ENCODE results near the gene ANAPC5.
"Not testable (repeated sequence)": the region's sequence is repeated elsewhere in the genome, so short reads cannot be mapped to it uniquely, and the experiment has no call there.

ANAPC5 gene

DNA sequence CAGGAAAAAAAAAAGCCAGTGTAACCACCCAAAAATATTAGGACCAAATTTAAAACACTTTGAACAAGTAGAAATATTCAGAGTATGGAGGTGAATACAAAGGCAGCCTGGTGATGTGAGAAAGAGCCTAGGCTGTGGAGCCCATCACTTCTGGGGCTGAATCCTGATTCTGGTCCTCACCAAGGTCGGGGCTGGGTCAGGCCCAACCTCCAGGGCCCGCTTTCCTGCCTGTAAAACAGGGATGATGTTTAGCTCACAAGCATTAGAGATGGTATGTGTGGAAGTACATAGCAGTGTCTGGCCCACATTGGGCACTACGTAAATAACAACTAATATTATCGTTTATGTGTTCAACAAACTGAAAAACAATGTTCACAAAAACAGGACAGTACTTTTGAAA, 47.9 kb downstream of the ANAPC5 start:
- no peak for DNase-seq

DNA sequence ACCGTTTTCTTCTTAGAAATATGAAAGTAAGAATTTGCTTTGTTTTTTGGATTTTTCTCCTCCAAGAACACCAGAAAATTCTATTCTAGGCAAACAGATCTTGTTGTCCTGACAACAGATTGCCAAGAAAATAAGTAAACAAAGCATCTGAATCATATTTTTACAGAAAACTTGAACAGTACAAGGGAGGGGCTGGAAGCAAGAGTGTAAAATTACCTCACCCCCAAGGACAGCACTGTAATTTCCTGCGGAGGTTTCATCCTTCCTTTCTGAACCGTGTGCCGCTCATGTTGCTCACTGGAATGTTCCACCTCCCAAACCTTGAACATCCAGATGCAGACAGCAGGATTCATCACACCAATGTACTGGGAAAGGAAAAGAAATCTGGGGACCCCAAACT, 50.3 kb downstream of the ANAPC5 start:
- DNase-seq: no peak

DNA sequence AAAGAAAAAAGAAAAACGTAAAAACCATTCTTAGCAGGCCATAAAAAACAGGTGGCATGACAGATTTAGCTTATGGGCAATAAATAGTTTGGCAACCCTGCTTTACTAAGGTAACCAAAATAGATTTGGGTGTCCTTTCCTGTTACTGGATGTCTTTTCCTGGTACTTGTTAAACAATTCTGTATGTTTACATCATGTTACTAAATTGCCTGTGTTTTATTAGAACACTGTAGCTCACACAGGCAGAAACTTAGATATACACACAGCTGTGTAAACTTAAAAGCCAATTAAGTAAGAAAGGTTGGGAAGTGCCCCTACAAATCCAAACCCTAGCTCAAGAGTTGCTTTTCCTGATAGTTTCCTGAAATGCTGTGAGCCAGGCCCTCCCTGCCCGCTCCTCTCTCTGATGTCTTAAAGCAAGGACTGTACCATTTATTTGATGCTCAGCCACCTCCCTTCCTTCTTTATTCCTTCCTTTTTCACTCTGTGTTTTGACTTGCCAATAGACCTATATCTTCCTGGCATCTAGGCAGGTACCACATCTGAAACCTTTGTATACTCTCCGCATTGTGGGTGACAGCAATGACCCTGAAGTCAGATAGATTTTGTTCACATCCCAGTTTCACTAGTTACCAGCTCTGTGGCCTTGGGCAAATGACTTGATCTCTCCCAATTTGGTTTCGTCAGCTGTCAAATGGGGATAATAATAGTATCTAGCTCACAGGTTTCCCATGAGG, 52.0 kb downstream of the ANAPC5 start:
- DNase-seq: no peak

DNA sequence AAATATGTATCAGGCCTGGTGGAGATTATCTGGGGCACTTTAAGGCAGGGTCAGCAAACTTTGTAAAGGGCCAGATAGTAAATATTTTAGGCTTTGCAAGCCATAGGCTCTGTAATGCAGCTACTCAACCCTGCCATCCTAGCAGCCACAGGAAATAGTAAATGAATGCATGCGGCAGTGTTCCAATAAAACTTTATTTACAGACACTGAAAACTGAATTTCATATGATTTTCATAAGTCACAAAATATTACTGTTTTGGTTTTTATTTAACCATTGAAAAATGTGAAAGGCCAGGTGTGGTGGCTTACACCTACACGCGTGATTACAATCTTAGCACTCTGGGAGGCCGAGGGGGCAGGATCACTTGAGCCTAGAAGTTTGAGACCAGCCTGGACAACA, 52.5 kb downstream of the ANAPC5 start:
- DNase-seq: no peak

DNA sequence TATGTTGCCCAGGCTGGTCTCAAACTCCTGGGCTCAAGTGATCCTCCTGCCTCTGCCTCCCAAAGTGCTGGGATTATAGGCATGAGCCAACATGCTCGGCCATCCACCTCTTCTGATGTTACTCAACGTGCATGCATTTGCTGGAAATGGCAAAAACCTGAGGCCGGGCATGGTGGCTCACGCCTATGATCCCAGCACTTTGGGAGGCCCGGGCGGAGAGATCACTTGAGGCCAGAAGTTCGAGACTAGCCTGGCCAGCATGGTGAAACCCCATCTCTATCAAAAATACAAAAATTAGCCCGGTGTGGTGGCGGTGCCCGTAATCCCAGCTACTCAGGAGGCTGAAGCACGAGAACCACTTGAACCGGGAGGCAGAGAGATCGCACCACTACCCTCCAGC, 53.8 kb downstream of the ANAPC5 start:
- DNase-seq: not testable (repeated sequence)

DNA sequence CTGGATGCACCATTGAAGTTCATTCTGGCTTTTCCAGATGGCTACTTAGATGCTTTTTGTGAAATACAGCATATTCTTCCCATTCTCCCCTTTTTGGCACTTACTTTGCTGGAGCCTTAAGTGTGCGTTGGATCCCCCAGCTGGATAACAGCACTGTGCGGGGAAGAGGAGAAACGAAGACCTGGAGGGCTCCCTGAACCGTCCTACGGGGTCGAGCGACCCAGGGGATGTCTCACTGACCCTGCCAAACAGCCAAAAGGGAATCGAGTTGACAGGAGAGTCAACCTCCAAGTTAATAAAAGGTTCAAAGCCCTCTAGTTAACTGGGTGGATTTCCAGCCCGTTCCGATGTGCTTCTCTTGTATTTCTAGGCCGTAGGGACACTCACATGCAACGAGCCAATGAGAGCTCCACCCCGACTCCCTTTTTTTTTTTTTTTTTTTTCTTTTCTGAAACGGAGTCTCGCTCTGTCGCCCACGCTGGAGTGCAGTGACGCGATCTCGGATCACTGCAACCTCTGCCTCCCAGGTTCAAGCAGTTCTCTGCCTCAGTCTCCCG, 54.7 kb downstream of the ANAPC5 start:
- no peak for DNase-seq

DNA sequence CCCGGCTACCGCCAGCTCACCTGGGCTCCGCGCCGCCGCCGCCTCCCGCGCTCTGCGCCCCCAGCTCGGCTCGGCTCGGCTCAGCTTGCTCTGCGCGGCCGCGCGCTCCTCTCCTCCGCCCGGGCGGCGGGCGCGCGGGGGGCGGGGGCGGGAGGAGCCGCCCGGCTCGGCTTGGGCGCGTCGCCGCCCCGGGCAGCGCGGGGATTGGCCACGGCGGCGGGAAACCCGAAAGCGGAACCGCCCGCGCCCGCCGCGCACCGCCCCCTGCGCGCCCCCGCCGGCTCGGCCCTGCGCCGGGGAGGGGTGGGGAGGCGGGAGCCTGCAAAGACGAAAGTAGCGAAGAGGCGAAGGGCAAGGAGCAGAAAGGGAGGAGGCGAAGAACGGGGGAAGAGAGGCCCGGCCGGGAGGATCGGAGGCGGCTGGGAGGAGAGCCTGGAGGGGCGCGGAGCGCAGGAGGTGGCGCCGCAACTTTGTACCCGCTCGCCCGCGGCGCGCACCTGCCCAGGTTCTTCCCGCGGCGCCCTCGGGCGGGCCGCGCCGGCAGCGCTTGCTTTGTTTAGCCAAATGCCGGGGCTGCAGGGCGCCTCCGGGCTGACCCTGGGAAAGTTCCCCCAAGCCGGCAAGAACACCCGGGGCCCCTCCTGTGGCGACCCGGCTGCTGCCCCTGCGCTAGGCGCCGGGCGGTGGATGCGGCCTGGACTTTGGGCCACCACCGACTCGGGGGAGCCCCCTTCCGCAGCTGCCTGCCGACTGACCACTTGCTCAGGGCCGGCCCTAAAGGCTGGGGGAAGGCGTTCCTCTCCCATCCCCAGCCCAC, 55.4 kb downstream of the ANAPC5 start, which contains the start of gene CAMKK2:
Gene CAMKK2, minus strand, starts transcription at position 92 of the 817 bp plus-strand sequence. CDS start 22,183 bp downstream, outside the sequence.
- DNase-seq: no peak

DNA sequence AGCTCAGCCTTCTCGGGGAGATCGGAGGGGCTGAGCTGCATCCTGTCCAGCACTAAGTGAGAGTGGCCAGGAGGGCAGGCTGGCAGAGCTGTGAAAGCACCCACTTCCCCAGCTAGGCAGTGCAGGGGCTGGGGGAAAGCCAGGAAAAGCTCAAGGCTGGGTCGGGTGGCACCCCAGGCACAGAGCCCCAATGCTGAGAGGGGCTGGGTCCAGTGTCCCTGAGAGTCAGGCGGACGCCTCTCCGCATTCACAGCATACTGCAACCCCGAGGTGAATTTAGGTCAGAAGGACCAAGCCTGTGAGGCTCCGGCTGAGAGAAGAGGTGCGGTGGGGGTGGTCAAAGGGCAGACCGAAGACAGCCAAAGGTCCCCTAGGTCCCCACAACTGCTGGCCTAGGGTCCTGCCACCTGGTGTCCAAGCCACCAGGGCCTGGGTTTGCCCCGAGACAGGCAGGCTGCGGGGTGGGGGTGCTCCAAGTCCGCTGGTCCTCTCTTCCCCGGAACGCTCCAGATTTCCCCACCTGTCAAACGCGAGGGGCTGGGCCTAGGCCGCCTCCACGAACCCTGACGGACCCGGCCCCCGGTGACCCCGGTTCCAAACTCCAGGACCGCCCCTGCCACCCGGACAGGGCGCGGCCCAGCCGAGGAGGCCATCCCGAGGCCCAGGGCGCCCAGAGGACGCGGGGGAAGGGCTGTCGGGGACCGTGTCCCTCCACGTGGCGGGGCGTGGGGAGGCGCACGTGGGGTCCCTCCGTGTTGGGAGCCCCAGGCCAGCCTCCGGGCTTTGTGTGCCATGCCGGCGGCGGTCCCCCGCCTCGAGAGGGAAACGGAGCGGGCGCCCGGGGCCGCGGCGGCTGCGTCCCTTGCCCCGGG, 56.2 kb downstream of the ANAPC5 start:
- no peak for DNase-seq

DNA sequence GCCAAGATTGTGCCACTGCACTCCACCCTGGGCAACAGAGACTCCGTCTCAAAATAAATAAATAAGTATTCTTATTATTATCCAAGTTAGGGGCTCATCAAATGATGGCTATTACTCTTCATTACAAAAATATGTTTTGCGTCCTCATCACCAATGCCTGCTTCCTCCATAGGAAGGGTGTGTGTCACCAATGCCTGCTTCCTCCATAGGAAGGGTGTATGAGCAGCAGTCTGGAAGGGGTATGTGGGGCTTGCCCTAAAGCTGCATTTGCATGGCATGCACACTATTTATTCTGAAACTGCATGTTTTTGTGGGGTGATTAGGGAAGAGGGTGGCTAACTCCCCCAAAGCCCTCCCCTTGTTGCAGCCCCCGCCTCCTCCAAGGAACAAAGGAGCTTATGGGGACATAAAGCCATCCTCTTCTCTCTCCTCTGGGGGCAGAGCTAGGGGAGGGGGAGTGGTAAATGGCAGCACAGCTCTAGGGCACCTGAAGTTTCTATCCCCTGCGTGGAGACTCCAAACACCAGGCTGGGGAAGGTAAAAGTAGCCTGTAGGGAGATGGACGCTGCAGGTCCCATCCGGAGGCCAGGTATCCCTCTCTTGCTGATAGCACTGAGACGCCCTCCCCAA, 57.0 kb downstream of the ANAPC5 start:
- DNase-seq: no peak

DNA sequence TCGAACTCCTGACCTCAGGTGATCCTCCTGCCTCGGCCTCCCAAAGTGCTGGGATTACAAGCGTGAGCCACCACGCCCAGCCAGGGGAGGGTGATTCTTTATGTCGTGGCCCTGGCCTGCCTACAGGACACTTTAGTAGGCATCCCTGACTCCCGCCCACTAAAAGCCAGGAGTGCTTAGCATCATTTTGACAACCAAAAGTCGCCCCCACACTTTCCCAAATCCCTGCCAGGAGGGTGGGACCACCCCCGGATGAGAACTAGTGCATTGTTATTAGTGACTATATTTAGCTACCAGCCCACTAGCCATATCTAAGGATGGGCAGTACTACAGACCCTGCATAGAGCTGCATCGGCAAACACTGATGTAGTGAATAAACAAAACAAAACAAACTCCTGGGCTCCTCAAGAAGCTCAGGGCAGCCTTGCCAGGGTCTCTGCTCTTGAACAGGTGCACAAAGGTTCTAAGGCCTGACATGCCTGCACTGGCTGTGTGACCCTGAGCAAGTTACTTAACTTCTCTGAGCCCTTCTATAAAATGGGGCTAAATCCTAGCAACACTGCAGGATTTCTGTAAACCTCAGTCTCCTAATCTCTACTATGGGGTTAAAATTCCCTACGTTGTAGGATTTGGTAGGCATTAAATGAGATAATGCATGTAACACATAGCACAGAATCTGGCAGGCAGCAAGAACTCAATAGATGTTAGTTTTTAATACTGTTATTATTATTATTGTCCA, 57.9 kb downstream of the ANAPC5 start:
- no peak for DNase-seq

DNA sequence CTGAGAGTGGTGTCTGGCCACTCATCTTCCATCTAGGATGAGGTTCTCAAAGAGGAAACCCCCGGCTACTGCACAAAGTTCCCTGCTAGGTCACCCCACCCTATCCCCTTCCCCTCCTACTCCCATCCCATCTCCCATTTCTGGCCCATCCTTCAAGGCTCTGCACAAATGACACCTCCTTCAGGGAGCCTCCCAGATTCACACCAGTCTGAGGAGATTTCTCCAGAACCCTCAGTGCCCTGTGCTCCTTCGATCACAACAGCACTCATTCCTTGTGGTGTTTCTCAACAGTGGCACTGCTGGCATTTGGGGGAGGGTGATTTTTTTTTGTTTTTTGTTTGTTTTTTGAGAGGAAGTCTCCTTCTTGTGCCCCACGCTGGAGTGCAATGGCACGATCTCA, 58.6 kb downstream of the ANAPC5 start:
- DNase-seq: no peak

DNA sequence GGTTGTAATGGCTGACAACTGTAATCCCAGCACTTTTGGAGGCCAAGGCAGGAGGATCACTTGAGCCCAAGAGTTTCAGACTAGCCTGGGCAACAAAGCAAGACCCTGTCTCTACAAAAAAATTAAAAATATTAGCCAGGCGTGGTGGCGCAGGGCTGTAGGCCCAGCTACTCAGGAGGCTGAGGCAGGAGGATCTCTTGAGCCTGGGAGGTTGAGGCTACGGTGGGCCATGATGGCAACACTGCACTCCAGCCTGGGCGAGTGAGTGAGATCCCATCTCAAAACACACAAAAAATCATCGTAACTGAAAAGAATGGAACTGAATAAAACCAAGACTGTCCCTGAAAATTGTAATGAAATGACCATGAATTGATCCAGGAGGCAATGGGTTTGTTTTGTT, 61.8 kb downstream of the ANAPC5 start:
- DNase-seq: no peak

DNA sequence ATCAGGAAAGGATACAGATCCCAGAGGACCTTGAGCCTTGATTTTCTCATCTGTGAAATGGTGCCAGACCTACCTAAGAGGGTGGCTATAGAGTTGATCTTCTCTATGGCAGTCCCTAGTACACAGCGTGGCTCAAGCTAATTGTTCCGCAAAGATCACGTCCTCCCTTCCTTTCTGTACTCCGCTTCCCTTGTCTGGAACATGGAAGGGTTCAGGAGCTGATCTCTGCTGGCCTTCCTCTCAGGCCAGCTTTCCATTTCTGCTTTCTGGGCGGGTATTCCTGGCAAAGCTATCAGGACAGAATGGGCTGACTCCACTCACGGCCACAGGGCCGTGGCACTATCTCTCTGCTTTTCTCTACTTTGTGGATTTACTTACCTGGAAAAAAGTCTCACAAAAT, 62.2 kb downstream of the ANAPC5 start:
- no peak for DNase-seq

DNA sequence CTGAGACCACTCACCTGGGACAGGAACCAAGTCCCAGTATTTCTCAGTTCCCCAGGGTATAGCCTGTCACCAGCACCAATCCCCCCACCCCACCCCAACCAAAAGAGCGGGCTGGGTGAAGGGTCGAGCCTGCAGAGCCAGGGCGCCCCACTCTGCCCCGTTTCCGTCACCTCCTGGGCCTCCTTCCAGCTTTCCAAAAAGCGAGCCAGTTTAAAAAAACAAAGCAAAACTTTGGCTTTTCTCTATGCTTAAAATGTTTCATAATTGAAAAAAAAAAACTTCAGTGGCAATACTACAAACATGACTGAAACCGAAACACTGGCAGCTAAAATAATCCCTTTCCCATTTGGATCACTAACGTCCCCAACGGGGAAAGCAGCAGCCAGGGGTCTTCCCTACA, 63.2 kb downstream of the ANAPC5 start:
- DNase-seq: no peak

DNA sequence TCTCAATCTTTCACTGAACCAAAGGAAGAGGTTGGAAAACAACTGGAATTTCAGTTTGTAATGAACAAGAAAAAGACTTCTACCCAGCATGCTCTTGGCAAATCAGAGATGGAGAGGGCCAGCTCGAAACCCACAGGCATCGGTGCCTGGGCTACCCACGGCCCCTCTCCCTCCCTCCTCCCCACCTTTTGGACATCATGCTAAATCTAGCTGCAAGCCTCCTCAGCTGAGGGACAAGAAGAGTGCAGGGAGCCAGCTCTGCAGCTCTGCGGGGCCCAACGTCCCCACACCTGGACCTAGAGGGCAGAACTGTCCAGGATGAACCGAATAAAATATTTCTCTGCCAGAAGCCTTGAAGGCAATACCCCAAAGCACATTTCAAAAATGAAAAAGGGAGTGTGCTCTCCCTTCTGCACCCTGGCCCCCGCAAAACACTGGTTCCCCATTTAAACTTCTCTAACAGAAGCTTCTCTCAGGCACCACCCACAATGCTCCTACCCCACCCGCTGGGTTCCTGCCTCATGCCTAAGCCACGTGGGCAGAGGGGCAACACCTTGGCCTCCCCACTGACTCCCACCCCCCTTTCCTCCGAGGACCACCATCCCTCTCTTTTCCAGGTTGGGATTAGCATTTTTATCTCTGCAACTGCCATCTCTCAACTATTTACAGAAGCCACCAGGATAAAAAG, 63.9 kb downstream of the ANAPC5 start:
- no peak for DNase-seq

DNA sequence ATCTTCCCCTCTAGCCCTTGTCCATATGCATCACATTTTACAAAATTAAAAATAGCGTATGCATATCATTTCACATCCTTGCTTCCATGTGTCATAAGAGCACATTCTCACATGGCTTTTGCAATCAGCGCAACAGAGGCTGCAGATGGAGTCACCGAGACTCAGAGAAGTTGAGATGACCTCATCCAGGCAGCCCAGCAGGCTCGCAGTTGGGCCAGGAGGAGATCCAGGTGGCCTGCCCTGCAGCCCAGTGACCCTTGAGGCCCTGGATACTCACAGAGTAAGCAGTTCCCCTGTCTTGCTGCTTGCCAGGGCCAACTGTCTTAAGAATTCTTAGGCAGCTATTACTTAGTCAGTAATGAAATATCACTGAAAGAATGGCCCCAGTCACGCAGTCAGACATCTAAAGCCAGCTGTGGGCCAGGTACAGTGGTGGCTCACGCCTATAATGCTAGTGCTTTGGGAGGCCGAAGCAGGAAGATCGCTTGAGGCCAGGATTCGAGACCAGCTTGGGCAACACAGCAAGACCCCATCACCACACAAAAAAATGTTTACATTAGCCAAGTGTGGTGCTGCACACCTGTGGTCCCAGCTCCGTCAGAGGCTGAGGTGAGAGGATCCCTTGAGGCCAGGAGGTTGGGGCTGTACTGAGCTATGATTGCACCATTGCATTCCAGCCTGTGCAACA, 64.8 kb downstream of the ANAPC5 start:
- no peak for DNase-seq

DNA sequence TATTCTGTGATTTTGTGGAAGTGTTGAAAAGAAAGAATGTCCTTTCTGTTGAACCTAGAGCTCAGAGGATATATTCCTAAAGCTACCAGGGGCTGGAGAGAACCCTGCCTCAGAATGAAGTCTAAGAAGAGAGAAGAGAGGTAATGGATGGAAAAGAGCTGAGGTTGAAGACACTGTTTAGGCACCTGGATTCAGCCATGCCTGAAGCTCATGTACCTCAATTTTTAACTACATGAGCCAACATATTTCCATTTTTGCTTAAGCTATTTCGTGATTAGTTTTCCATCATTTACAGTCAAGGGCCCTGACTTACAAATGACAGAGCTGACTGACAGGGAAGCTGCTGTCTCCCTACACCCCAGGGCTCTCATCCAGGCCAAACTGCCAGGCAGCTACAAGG, 66.4 kb downstream of the ANAPC5 start:
- no peak for DNase-seq

DNA sequence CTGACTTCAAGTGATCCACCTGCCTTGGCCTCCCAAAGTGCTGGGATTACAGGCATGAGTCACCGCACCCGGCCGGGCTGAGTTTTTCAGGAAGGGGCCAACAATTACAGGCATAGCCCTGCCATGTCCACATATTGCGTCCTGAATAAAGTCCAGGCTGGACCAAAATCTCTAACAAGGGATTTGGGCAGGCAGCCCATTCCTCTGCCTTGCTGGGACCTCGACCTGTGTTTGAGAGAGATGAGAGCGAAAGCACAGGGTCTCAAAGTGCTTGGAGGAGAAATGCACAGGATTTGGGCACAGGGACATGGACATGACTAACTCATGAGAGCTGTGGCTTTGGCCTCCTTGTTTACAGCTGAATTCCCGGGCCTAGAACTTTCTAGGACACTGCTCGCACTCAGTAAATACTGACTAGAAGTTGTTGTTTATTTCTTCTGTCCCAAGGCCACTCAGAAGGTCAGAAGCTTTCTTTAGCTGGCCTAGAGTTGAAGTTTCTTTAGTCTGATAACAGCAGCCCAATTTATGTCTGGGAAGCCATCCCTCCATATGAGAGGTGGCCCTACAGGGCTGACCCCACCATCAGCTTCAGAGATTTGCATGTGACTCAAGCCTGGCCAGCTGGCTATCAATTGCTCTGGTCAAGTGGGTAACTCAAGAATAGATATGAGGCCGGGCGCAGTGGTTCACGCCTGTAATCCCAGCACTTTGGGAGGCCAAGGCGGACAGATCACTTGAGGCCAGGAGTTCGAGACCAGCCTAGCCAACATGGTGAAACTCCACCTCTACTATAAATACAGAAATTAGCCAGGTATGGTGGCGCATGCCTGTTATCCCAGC, 67.4 kb downstream of the ANAPC5 start:
- no peak for DNase-seq

DNA sequence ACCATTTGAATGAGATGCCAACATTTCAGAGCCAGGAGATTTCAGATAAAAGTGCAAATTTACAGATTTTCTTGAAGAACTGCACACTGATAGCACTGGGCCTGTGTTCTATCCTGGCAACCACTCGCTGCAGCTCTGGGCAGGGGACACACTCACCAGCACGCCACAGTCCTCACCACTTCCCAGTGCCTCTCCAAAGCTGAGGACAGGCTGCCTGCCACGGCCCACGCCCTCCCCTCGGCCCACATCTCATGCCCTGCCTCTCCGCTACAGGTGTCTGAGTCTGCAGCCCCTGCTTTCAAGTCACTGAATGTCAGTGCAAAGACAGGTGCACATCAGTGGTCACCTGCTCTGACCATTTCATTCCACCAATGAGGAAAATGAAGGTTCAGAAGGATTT, 68.4 kb downstream of the ANAPC5 start:
- DNase-seq: no peak

DNA sequence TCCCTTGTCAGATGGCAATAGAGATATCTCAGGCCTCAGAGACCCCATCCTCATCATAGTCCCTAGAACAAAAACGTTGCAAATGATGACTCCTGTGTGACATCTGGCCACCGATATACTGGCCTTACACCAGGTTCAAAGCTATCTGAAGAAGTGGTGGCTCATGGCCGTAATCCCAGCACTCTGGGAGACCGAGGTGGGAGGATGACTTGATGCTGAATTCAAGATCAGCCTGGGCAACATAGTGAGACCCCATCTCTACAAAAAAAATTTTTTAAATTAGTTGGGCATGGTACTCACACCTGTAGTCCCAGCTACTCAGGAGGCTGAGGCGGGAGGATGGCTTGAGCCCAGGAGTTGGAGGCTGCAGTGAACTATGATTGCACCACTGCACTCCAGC, 68.8 kb downstream of the ANAPC5 start:
- DNase-seq: no peak
